ENCODE results near the gene NOL9. TPM values are rescaled to one million over a fixed set of nuclear protein-coding genes. Genes with fewer than 3 reads are reported as not detected.

Gene NOL9
- total RNA-seq, 4 donors from 2014 or later, result 16.6 to 25.0 (median 21.1) TPM

GRCh38 chr1:6509919-6510291 is 44.4 kb downstream of the NOL9 start:
- 81% methylated on average over 3 of the region's 10 CpGs for WGBS
- Histone ChIP-seq H3K9me3 (no peaks in the 10 kb centered on the region), H3K36me3 (no peaks in the 10 kb centered on the region), H3K27ac (replicated peaks in 1 of 4) (no peak overlapping the region), H3K27me3 (peaks cover 0 to 34% (median 0%) of the 10 kb centered on the region in 4 donors), H3K4me3 (no peak overlapping the region), H3K4me1 (no peaks in the 10 kb centered on the region)
- intact Hi-C loops (cut with DNase I), result no loop called here
- TF ChIP-seq POLR2A (IDR thresholded peaks at IDR 0.05; ENCODE audit: low read depth), result no peak
- TF ChIP-seq EP300 (IDR thresholded peaks at IDR 0.05), result no peak
- no peak for TF ChIP-seq CTCF (IDR thresholded peaks at IDR 0.05)
- no peak for TF ChIP-seq POLR2AphosphoS5 (IDR thresholded peaks at IDR 0.05)
- DNase-seq (ENCODE audit: extremely low spot score), result no peak

GRCh38 chr1:6509220-6509918 is 44.9 kb downstream of the NOL9 start:
- no peaks in the 10 kb centered on the region for H3K4me1 ChIP-seq
- H3K27ac ChIP-seq (replicated peaks in 1 of 4), result no peak overlapping the region
- no peaks in the 10 kb centered on the region for H3K36me3 ChIP-seq
- peaks cover 0 to 35% (median 0%) of the 10 kb centered on the region in 4 donors for H3K27me3 ChIP-seq
- H3K4me3 ChIP-seq, result no peak overlapping the region
- no peaks in the 10 kb centered on the region for H3K9me3 ChIP-seq
- intact Hi-C loops (cut with DNase I), result no loop called here
- no peak for TF ChIP-seq CTCF (IDR thresholded peaks at IDR 0.05)
- TF ChIP-seq POLR2A (IDR thresholded peaks at IDR 0.05; ENCODE audit: low read depth), result no peak
- TF ChIP-seq EP300 (IDR thresholded peaks at IDR 0.05), result no peak
- no peak for TF ChIP-seq POLR2AphosphoS5 (IDR thresholded peaks at IDR 0.05)
- 64% methylated on average over 10 of the region's 20 CpGs for WGBS
- DNase-seq (ENCODE audit: extremely low spot score), result no peak

GRCh38 chr1:6508816-6509189 is 45.5 kb downstream of the NOL9 start:
- no peaks in the 10 kb centered on the region for H3K4me1 ChIP-seq
- TF ChIP-seq CTCF (IDR thresholded peaks at IDR 0.05) (no peak), POLR2A (IDR thresholded peaks at IDR 0.05; ENCODE audit: low read depth) (no peak), EP300 (IDR thresholded peaks at IDR 0.05) (no peak), POLR2AphosphoS5 (IDR thresholded peaks at IDR 0.05) (no peak)
- no peaks in the 10 kb centered on the region for H3K36me3 ChIP-seq
- H3K27ac ChIP-seq (replicated peaks in 1 of 4), result no peak overlapping the region
- H3K27me3 ChIP-seq, result peaks cover 0 to 35% (median 0%) of the 10 kb centered on the region in 4 donors
- DNase-seq (ENCODE audit: extremely low spot score), result no peak
- H3K4me3 ChIP-seq, result no peak overlapping the region
- WGBS, result 90% methylated on average over 5 of the region's 11 CpGs
- intact Hi-C loops (cut with DNase I), result no loop called here
- H3K9me3 ChIP-seq, result no peaks in the 10 kb centered on the region

GRCh38 chr1:6508154-6508815 is 46.0 kb downstream of the NOL9 start:
- H3K36me3 ChIP-seq, result no peaks in the 10 kb centered on the region
- no peaks in the 10 kb centered on the region for H3K9me3 ChIP-seq

More at GRCh38 chr1:6508154-6508815, 46.0 kb downstream of the NOL9 start:
- H3K4me1 ChIP-seq, result no peaks in the 10 kb centered on the region
- no peak overlapping the region for H3K27ac ChIP-seq (replicated peaks in 1 of 4)
- TF ChIP-seq EP300 (IDR thresholded peaks at IDR 0.05), result no peak
- no peak for TF ChIP-seq POLR2A (IDR thresholded peaks at IDR 0.05; ENCODE audit: low read depth)
- TF ChIP-seq POLR2AphosphoS5 (IDR thresholded peaks at IDR 0.05), result no peak
- no peak for TF ChIP-seq CTCF (IDR thresholded peaks at IDR 0.05)
- no peak overlapping the region for H3K4me3 ChIP-seq
- peaks cover 0 to 35% (median 0%) of the 10 kb centered on the region in 4 donors for H3K27me3 ChIP-seq
- 78% methylated on average over 14 of the region's 18 CpGs for WGBS
- intact Hi-C loops (cut with DNase I), result no loop called here
- DNase-seq (ENCODE audit: extremely low spot score), result no peak
